Osteocyte (in vitro differentiated cells): ENCODE data around the gene DYDC2. TPM values are rescaled to one million over a fixed set of nuclear protein-coding genes. Genes with fewer than 3 reads are reported as not detected.

Experiments
- DNase-seq: peaks from one replicate; pipeline ENCODE4 v3.0.0; 2021; ENCODE audit warnings: mixed read lengths; ENCODE audit not compliant: unreplicated experiment; ENCODE audit errors: extremely low spot score
- H3K27ac Mint-ChIP-seq: one replicate; pipeline ENCODE4 v1.8.0; 2021; ENCODE audit warnings: mild to moderate bottlenecking, mixed read lengths; ENCODE audit not compliant: unreplicated experiment
- H3K27me3 Mint-ChIP-seq: one replicate; pipeline ENCODE4 v1.8.0; 2021; ENCODE audit warnings: mixed read lengths; ENCODE audit not compliant: unreplicated experiment
- H3K36me3 Mint-ChIP-seq: one replicate; pipeline ENCODE4 v1.8.0; 2021; ENCODE audit warnings: mixed read lengths; ENCODE audit not compliant: unreplicated experiment
- H3K4me1 Mint-ChIP-seq: one replicate; pipeline ENCODE4 v1.8.0; 2021; ENCODE audit warnings: mixed read lengths; ENCODE audit not compliant: unreplicated experiment
- H3K4me3 Mint-ChIP-seq: one replicate; pipeline ENCODE4 v1.8.0; 2021; ENCODE audit warnings: mild to moderate bottlenecking, moderate library complexity, mixed read lengths; ENCODE audit not compliant: unreplicated experiment
- H3K9me3 Mint-ChIP-seq: one replicate; pipeline ENCODE4 v1.8.0; 2021; ENCODE audit warnings: mixed read lengths; ENCODE audit not compliant: unreplicated experiment
- CTCF ChIP-seq: fragments of 200-600 bp; sonication (generic); IDR thresholded peaks from 2 replicates; pipeline ENCODE4 v1.5.0; 2021; ENCODE audit warnings: antibody characterized with exemption, mild to moderate bottlenecking, moderate library complexity
- total RNA-seq: library from RNA; stranded (reverse); gene quantifications from 2 replicates; pipeline ENCODE4 v1.2.1, GENCODE V29; 2021

DYDC2 gene
- total RNA-seq, 1 donor from 2014 or later: not detected

GRCh38 chr10:80406204-80406603 lies 49.6 kb downstream of the DYDC2 start:
- no peak for DNase-seq
- no peak for TF ChIP-seq CTCF
- peaks cover 9% of the 10 kb centered on the region for H3K27me3 Mint-ChIP-seq
- no peaks in the 10 kb centered on the region for H3K36me3 Mint-ChIP-seq
- no peaks in the 10 kb centered on the region for H3K9me3 Mint-ChIP-seq
- H3K27ac Mint-ChIP-seq: no peak overlapping the region
- H3K4me3 Mint-ChIP-seq: no peak overlapping the region
- H3K4me1 Mint-ChIP-seq: peaks cover 38% of the 10 kb centered on the region

GRCh38 chr10:80407812-80408241 lies 51.2 kb downstream of the DYDC2 start:
- peaks cover 9% of the 10 kb centered on the region for H3K27me3 Mint-ChIP-seq
- H3K36me3 Mint-ChIP-seq: no peaks in the 10 kb centered on the region
- TF ChIP-seq CTCF: no peak
- no peak for DNase-seq
- peak overlapping the region; percentile 11 for H3K27ac Mint-ChIP-seq
- no peaks in the 10 kb centered on the region for H3K9me3 Mint-ChIP-seq
- H3K4me3 Mint-ChIP-seq: peak overlapping the region; percentile 78
- peaks cover 52% of the 10 kb centered on the region for H3K4me1 Mint-ChIP-seq

- DNase-seq: peak; percentile 89
- H3K27me3 Mint-ChIP-seq: peaks cover 9% of the 10 kb centered on the region
- no peaks in the 10 kb centered on the region for H3K36me3 Mint-ChIP-seq
- H3K4me1 Mint-ChIP-seq: peaks cover 57% of the 10 kb centered on the region
- peak within 1 kb of the TSS; percentile 11 for H3K27ac Mint-ChIP-seq
- no peak for TF ChIP-seq CTCF
- H3K4me3 Mint-ChIP-seq: peak within 1 kb of the TSS; percentile 78
- no peaks in the 10 kb centered on the region for H3K9me3 Mint-ChIP-seq
These were observed 51.9 kb downstream of the DYDC2 start, which contains the start of gene PRXL2A for GRCh38 chr10:80408242-80409101. PRXL2A (plus strand) TSS chr10:80408551; CDS start chr10:80420468, 11,917 bp downstream.

GRCh38 chr10:80409121-80409520 lies 52.5 kb downstream of the DYDC2 start:
- Mint-ChIP-seq H3K4me1 (peaks cover 63% of the 10 kb centered on the region), H3K4me3 (peak overlapping the region; percentile 78), H3K9me3 (no peaks in the 10 kb centered on the region), H3K36me3 (no peaks in the 10 kb centered on the region), H3K27me3 (peaks cover 9% of the 10 kb centered on the region), H3K27ac (no peak overlapping the region)
- no peak for DNase-seq
- no peak for TF ChIP-seq CTCF

- H3K36me3 Mint-ChIP-seq: no peaks in the 10 kb centered on the region
- DNase-seq: no peak
- peaks cover 9% of the 10 kb centered on the region for H3K27me3 Mint-ChIP-seq
- H3K27ac Mint-ChIP-seq: no peak overlapping the region
- peaks cover 66% of the 10 kb centered on the region for H3K4me1 Mint-ChIP-seq
- H3K4me3 Mint-ChIP-seq: no peak overlapping the region
- no peaks in the 10 kb centered on the region for H3K9me3 Mint-ChIP-seq
- TF ChIP-seq CTCF: no peak
These were observed 53.5 kb downstream of the DYDC2 start for GRCh38 chr10:80410122-80410521.
